Prostate gland (tissue), 2 donors: ENCODE measurements around the gene TTLL5. TPM values are rescaled to one million over a fixed set of nuclear protein-coding genes. Genes with fewer than 3 reads are reported as not detected.
A peak's percentile ranks its signal among the peaks of the same experiment; 100 is the strongest.

ENCODE experiments used
- DNase-seq: peaks from one replicate; pipeline ENCODE4 v3.0.0-alpha.2; 2019; ENCODE audit warnings: low spot score
- H3K27ac ChIP-seq, 2 donors: fragments of 200-600 bp; sonication (generic); 2 replicates each; pipeline ENCODE4 v1.5.1; 2017 to 2019
- H3K27me3 ChIP-seq: fragments of 200-600 bp; sonication (generic); replicated peaks from 2 replicates; pipeline ENCODE4 v1.5.1; 2019; ENCODE audit not compliant: insufficient read depth
- H3K36me3 ChIP-seq, 2 donors: fragments of 200-600 bp; sonication (generic); 1 replicate in 1 of 2; 2 replicates in 1 of 2; pipeline versions ENCODE4 v1.5.1 to v1.8.1; 2017 to 2019
- H3K4me1 ChIP-seq: fragments of 200-600 bp; sonication (generic); replicated peaks from 2 replicates; pipeline ENCODE4 v1.5.1; 2019
- H3K4me3 ChIP-seq, 2 donors: fragments of 200-600 bp; sonication (generic); 2 replicates each; pipeline ENCODE4 v1.5.1; 2017 to 2019
- H3K9me3 ChIP-seq: fragments of 200-600 bp; sonication (generic); 2 replicates; pipeline ENCODE4 v1.5.1; 2017
- CTCF ChIP-seq, 4 experiments: fragments of 200-600 bp in 2 of 4; fragments of 450-650 bp in 2 of 4; sonication (generic) in 2 of 4; IDR thresholded peaks; 1 replicate in 3 of 4; 2 replicates in 1 of 4; pipeline ENCODE4 v1.5.1; 2016 to 2019; ENCODE audit warnings: antibody characterized with exemption in 4 of 4, mild to moderate bottlenecking in 2 of 4, moderate library complexity in 2 of 4
- POLR2A ChIP-seq: fragments of 450-650 bp; IDR thresholded peaks from one replicate; pipeline ENCODE4 v1.6.1; 2016; ENCODE audit warnings: antibody characterized with exemption, mild to moderate bottlenecking
- POLR2AphosphoS5 ChIP-seq: sonication (generic); formaldehyde crosslinking; IDR thresholded peaks from one replicate; pipeline ENCODE4 v1.6.1; 2017; ENCODE audit warnings: antibody characterized with exemption
- WGBS: methylation state at CpG from one replicate; pipeline ENCODE4 v1.1.5; 2018; 5-methylcytosine and 5-hydroxymethylcytosine counted together
- intact Hi-C: fragments of 100-400 bp; cut with DNase I; formaldehyde crosslinking; loops from one replicate; pipeline ENCODE4 v1.14.2; 2022
- total RNA-seq, 2 donors: library from RNA; depleted of rRNA; stranded (reverse); fragments of >200 nt; gene quantifications; one replicate each; pipeline ENCODE4 v1.1.0, GENCODE V29; 2016

The TTLL5 gene
- total RNA-seq, 2 donors from 2014 or later, result 40.3 to 46.2 TPM

- Histone ChIP-seq H3K27me3 (no peaks in the 10 kb centered on the region), H3K27ac (peak overlapping the region; percentile 69 to 85), H3K4me3 (peak overlapping the region; percentile 56 to 88), H3K36me3 (no peaks in the 10 kb centered on the region), H3K9me3 (no peaks in the 10 kb centered on the region), H3K4me1 (no peaks in the 10 kb centered on the region)
- 0% methylated on average over 18 of the region's 18 CpGs for WGBS
- intact Hi-C loops, result no loop called here
- no peak for DNase-seq
- no peak for TF ChIP-seq CTCF (IDR thresholded peaks at IDR 0.05)
- no peak for TF ChIP-seq POLR2A
- no peak for TF ChIP-seq POLR2AphosphoS5
These were observed 411 bp downstream of the TTLL5 start for GRCh38 chr14:75661499-75661814.

- intact Hi-C loops, result no loop called here
- no peak for DNase-seq
- Histone ChIP-seq H3K9me3 (no peaks in the 10 kb centered on the region), H3K4me3 (no peak overlapping the region), H3K27ac (no peak overlapping the region), H3K36me3 (no peaks in the 10 kb centered on the region), H3K4me1 (no peaks in the 10 kb centered on the region), H3K27me3 (no peaks in the 10 kb centered on the region)
- WGBS, result 70% methylated on average over 3 of the region's 3 CpGs
- no peak for TF ChIP-seq CTCF (IDR thresholded peaks at IDR 0.05)
- no peak for TF ChIP-seq POLR2A
- no peak for TF ChIP-seq POLR2AphosphoS5
These were observed 1.9 kb downstream of the TTLL5 start for GRCh38 chr14:75662966-75663365.

GRCh38 chr14:75667099-75667765, 6.2 kb downstream of the TTLL5 start:
- Histone ChIP-seq H3K9me3 (no peaks in the 10 kb centered on the region), H3K4me3 (no peak overlapping the region), H3K36me3 (no peaks in the 10 kb centered on the region), H3K4me1 (no peaks in the 10 kb centered on the region), H3K27ac (no peak overlapping the region), H3K27me3 (no peaks in the 10 kb centered on the region)
- no peak for DNase-seq
- intact Hi-C loops, result no loop called here
- TF ChIP-seq POLR2AphosphoS5, result no peak
- no peak for TF ChIP-seq POLR2A
- TF ChIP-seq CTCF (IDR thresholded peaks at IDR 0.05), result no peak
- 70% methylated on average over 2 of the region's 2 CpGs for WGBS

GRCh38 chr14:75672605-75673192, 11.7 kb downstream of the TTLL5 start:
- intact Hi-C loops, result no loop called here
- WGBS, result 100% methylated on average over 1 of the region's 1 CpG
- TF ChIP-seq POLR2AphosphoS5 (no peak), POLR2A (no peak), CTCF (IDR thresholded peaks at IDR 0.05) (no peak)
- Histone ChIP-seq H3K36me3 (no peaks in the 10 kb centered on the region), H3K4me1 (no peaks in the 10 kb centered on the region), H3K27ac (no peak overlapping the region), H3K9me3 (no peaks in the 10 kb centered on the region), H3K27me3 (no peaks in the 10 kb centered on the region), H3K4me3 (no peak overlapping the region)
- DNase-seq, result no peak

- H3K27ac ChIP-seq, result no peak overlapping the region
- intact Hi-C loops, result no loop called here
- no peaks in the 10 kb centered on the region for H3K27me3 ChIP-seq
- WGBS, result 96% methylated on average over 4 of the region's 4 CpGs
- no peaks in the 10 kb centered on the region for H3K36me3 ChIP-seq
- no peak overlapping the region for H3K4me3 ChIP-seq
- TF ChIP-seq POLR2A, result no peak
- TF ChIP-seq CTCF (IDR thresholded peaks at IDR 0.05), result no peak
- no peak for TF ChIP-seq POLR2AphosphoS5
- H3K9me3 ChIP-seq, result no peaks in the 10 kb centered on the region
- no peaks in the 10 kb centered on the region for H3K4me1 ChIP-seq
- no peak for DNase-seq
These were observed 12.4 kb downstream of the TTLL5 start for GRCh38 chr14:75673345-75674035.
